AG04450 (cell line): ENCODE data around the gene COPZ1. TPM values are rescaled to one million over a fixed set of nuclear protein-coding genes. Genes with fewer than 3 reads are reported as not detected.

Experiments
- CTCF ChIA-PET: fragments of 300-600, 350-600 bp; formaldehyde crosslinking; extraction: SDS; loops from one replicate; lab custom pipeline; 2022; ENCODE audit warnings: antibody characterized with exemption, inconsistent platforms; lab: Charles Lee
- POLR2A ChIA-PET: fragments of 350-600 bp; formaldehyde crosslinking; extraction: SDS; loops from one replicate; lab custom pipeline; 2021; ENCODE audit warnings: antibody characterized with exemption, inconsistent platforms; lab: Yijun Ruan, JAX
- DNase-seq: peaks from one replicate; pipeline ENCODE4 v3.0.0-alpha.2; 2011; ENCODE audit warnings: low read depth, low spot score
- H3K27ac ChIP-seq: one replicate; pipeline ENCODE4 v1.5.1; 2012; ENCODE audit warnings: low read depth, low read length, control low read depth
- H3K27me3 ChIP-seq: one replicate; pipeline ENCODE4 v1.6.0; 2012; ENCODE audit warnings: low read length; ENCODE audit not compliant: control insufficient read depth, insufficient read depth
- H3K4me3 ChIP-seq: 2 replicates; pipeline ENCODE4 v1.5.1; 2011; ENCODE audit warnings: mild to moderate bottlenecking, low read depth, low read length, control low read depth
- H3K9me3 ChIP-seq: 2 replicates; pipeline ENCODE4 v1.5.1; 2012; ENCODE audit warnings: low read length; ENCODE audit not compliant: control insufficient read depth, insufficient read depth
- CTCF ChIP-seq: IDR thresholded peaks from 2 replicates; pipeline ENCODE4 v1.5.1; 2011; ENCODE audit warnings: low read depth, low read length, control low read depth, inconsistent platforms
- polyA plus RNA-seq: library from polyadenylated mRNA; depleted of rRNA; stranded (reverse); fragments of >200 nt; gene quantifications from 2 replicates; pipeline ENCODE4 v1.2.3, GENCODE V29; 2011

COPZ1 gene
- polyA plus RNA-seq, 1 experiment = 404 TPM

- Histone ChIP-seq H3K27me3 (no peaks in the 10 kb centered on the region), H3K4me3 (peak overlapping the region; percentile 27; the same call in 1 of the 2 replicates), H3K9me3 (no peaks in the 10 kb centered on the region), H3K27ac (peak overlapping the region; percentile 24)
- CTCF ChIA-PET = interaction anchor here (0.5 to 3.0 kb wide), 45 partner anchors 8 to 414 kb away, joined by 3 to 37 read pairs (median 5); partner anchors contain the start of genes COPZ1, HNRNPA1 and NFE2
- TF ChIP-seq CTCF = peak; percentile 94
- POLR2A ChIA-PET = interaction anchor here (0.6 to 1.2 kb wide), 6 partner anchors 10 to 156 kb away, joined by 3 to 6 read pairs (median 4); partner anchors contain the start of gene HNRNPA1
- DNase-seq = peak; percentile 85
Observed at GRCh38 chr12:54368709-54369596, 44.0 kb downstream of the COPZ1 start.

GRCh38 chr12:54369597-54370131 is 44.7 kb downstream of the COPZ1 start:
- no peaks in the 10 kb centered on the region for H3K9me3 ChIP-seq
- no peak overlapping the region; the same call in 1 of the 2 replicates for H3K4me3 ChIP-seq
- CTCF ChIA-PET = interaction anchor here (1.0 to 3.7 kb wide), 24 partner anchors 8 to 162 kb away, joined by 3 to 98 read pairs (median 8); partner anchors contain the start of genes COPZ1, ITGA5 and ZNF385A
- no peaks in the 10 kb centered on the region for H3K27me3 ChIP-seq
- DNase-seq = no peak
- POLR2A ChIA-PET = interaction anchor here (0.8 to 1.4 kb wide), 5 partner anchors 10 to 89 kb away, joined by 3 to 9 read pairs (median 4); partner anchors contain the start of genes CBX5 and HNRNPA1
- TF ChIP-seq CTCF = no peak; the same call in 1 of the 2 replicates
- no peak overlapping the region for H3K27ac ChIP-seq

- H3K4me3 ChIP-seq = peak overlapping the region; percentile 49
- peak; percentile 46 for DNase-seq
- CTCF ChIA-PET = interaction anchor here (0.5 to 3.7 kb wide), 47 partner anchors 9 to 354 kb away, joined by 3 to 98 read pairs (median 4); partner anchors contain the start of genes CBX5, COPZ1, ITGA5 and NFE2
- TF ChIP-seq CTCF = peak; percentile 93
- no peak overlapping the region for H3K27ac ChIP-seq
- POLR2A ChIA-PET = interaction anchor here (0.6 to 1.4 kb wide), 8 partner anchors 9 to 1604 kb away, joined by 3 to 9 read pairs (median 4); partner anchors contain the start of genes CBX5, HNRNPA1 and RAB5B
- no peaks in the 10 kb centered on the region for H3K9me3 ChIP-seq
- no peaks in the 10 kb centered on the region for H3K27me3 ChIP-seq
Observed at GRCh38 chr12:54370171-54370730, 45.3 kb downstream of the COPZ1 start.

- no peak for DNase-seq
- no peak for TF ChIP-seq CTCF
- Histone ChIP-seq H3K27ac (no peak overlapping the region), H3K4me3 (no peak overlapping the region), H3K27me3 (no peaks in the 10 kb centered on the region), H3K9me3 (no peaks in the 10 kb centered on the region)
- CTCF ChIA-PET = interaction anchor here (0.9 to 3.7 kb wide), 24 partner anchors 9 to 169 kb away, joined by 3 to 98 read pairs (median 8); partner anchors contain the start of genes COPZ1 and ZNF385A
- POLR2A ChIA-PET = interaction anchor here (0.6 to 1.4 kb wide), 2 partner anchors 57 to 91 kb away, joined by 3 to 9 read pairs; partner anchors contain the start of genes CBX5 and HNRNPA1
Observed at GRCh38 chr12:54371328-54372112, 46.6 kb downstream of the COPZ1 start.
